Stimulated activated CD8-positive, alpha-beta memory T cell treated with anti-CD3 and anti-CD28 coated beads, Interleukin-15, amount 100 ng/mL, for 1 hour (primary cell): ENCODE data around the gene NDST1.

ENCODE experiments used
- DNase-seq: peaks from one replicate; pipeline ENCODE4 v3.0.0-alpha.2; 2020; ENCODE audit warnings: low read depth

The NDST1 gene

GRCh38 chr5:150606476-150606875, 98.5 kb downstream of the NDST1 start:
- no peak for DNase-seq

GRCh38 chr5:150607105-150607504, 99.2 kb downstream of the NDST1 start:
- DNase-seq = no peak
